H1 (cell line): ENCODE measurements around the gene OR4D6. TPM values are rescaled to one million over a fixed set of nuclear protein-coding genes. Genes with fewer than 3 reads are reported as not detected.

ENCODE experiments used
- CTCF ChIA-PET: fragments of 300-600 bp; sonication (Branson Sonifier 250); formaldehyde crosslinking; loops from one replicate; lab custom pipeline; 2021; ENCODE audit not compliant: partially characterized antibody; lab: Charles Lee
- POLR2A ChIA-PET: fragments of 300-600 bp; sonication (Branson Sonifier 250); formaldehyde crosslinking; loops from one replicate; lab custom pipeline; 2021; ENCODE audit warnings: inconsistent platforms; ENCODE audit not compliant: partially characterized antibody; lab: Charles Lee
- DNase-seq, 2 experiments: peaks; one replicate each; pipeline versions ENCODE4 v3.0.0 to v3.0.0-alpha.2; 2010 to 2022; ENCODE audit warnings: low spot score in 2 of 2, low read depth in 1 of 2, mixed read lengths in 1 of 2
- FAIRE-seq: peaks from 2 replicates; lab custom pipeline; 2011; peaks lifted over from hg19 to GRCh38; lab: Jason Lieb, UNC
- H2AFZ ChIP-seq: 2 replicates; pipeline ENCODE4 v1.8.1; 2012; ENCODE audit warnings: low read length, inconsistent platforms
- H2AK5ac ChIP-seq: 2 replicates; pipeline ENCODE4 v1.6.1; 2013; ENCODE audit warnings: low read depth, low read length
- H2BK120ac ChIP-seq: replicated peaks from 2 replicates; pipeline ENCODE3; 2013; ENCODE audit warnings: low read depth, low read length, inconsistent platforms
- H2BK12ac ChIP-seq: 2 replicates; pipeline ENCODE4 v1.6.1; 2013; ENCODE audit warnings: low read depth, low read length
- H2BK15ac ChIP-seq: 2 replicates; pipeline ENCODE4 v1.6.1; 2013; ENCODE audit warnings: low read length
- H2BK20ac ChIP-seq: 2 replicates; pipeline ENCODE4 v1.6.1; 2013; ENCODE audit warnings: low read length
- H2BK5ac ChIP-seq: 2 replicates; pipeline ENCODE4 v1.6.1; 2013; ENCODE audit warnings: low read depth, low read length
- H3K14ac ChIP-seq: 2 replicates; pipeline ENCODE4 v1.6.1; 2013; ENCODE audit warnings: inconsistent platforms; ENCODE audit not compliant: insufficient read length
- H3K18ac ChIP-seq: 2 replicates; pipeline ENCODE4 v1.6.1; 2013; ENCODE audit warnings: low read length; ENCODE audit errors: extremely low read depth
- H3K23ac ChIP-seq: 2 replicates; pipeline ENCODE4 v1.6.1; 2013; ENCODE audit warnings: inconsistent platforms; ENCODE audit not compliant: insufficient read length
- H3K23me2 ChIP-seq: 2 replicates; pipeline ENCODE4 v1.6.1; 2013; ENCODE audit warnings: low read depth, low read length
- H3K27ac ChIP-seq: 2 replicates; pipeline ENCODE4 v1.6.1; 2011; ENCODE audit warnings: low read depth, low read length, inconsistent platforms
- H3K27me3 ChIP-seq, 4 experiments: replicated peaks in 1 of 4; 1 replicate in 1 of 4; 2 replicates in 3 of 4; pipeline versions ENCODE4 v1.6.1 to v1.8.1; 2011 to 2013; ENCODE audit warnings: low read length in 3 of 4, mild to moderate bottlenecking in 3 of 4, inconsistent platforms in 2 of 4, mixed read lengths in 2 of 4, moderate library complexity in 1 of 4; ENCODE audit not compliant: control insufficient read depth in 3 of 4, insufficient read depth in 3 of 4; ENCODE audit errors: extremely low read depth in 1 of 4
- H3K36me3 ChIP-seq, 4 experiments: 2 replicates each; pipeline versions ENCODE4 v1.6.1 to v1.8.1; 2011 to 2013; ENCODE audit warnings: mild to moderate bottlenecking in 4 of 4, low read length in 3 of 4, moderate library complexity in 2 of 4, control low read depth in 1 of 4, inconsistent platforms in 1 of 4; ENCODE audit not compliant: insufficient read depth in 4 of 4, control insufficient read depth in 2 of 4
- H3K4ac ChIP-seq: replicated peaks from 2 replicates; pipeline ENCODE3; 2013; ENCODE audit warnings: low read length, low read depth, mixed read lengths, inconsistent platforms; ENCODE audit not compliant: insufficient read length
- H3K4me1 ChIP-seq, 4 experiments: replicated peaks in 1 of 4; 1 replicate in 1 of 4; 2 replicates in 3 of 4; pipeline versions ENCODE4 v1.6.1 to v1.8.1; 2011 to 2013; ENCODE audit warnings: low read length in 3 of 4, inconsistent platforms in 2 of 4, mixed read lengths in 1 of 4; ENCODE audit not compliant: insufficient read depth in 4 of 4, control insufficient read depth in 3 of 4
- H3K4me2 ChIP-seq, 2 experiments: 2 replicates each; pipeline versions ENCODE4 v1.6.1 to v1.8.1; 2011 to 2013; ENCODE audit warnings: low read depth in 2 of 2, low read length in 2 of 2, control low read depth in 1 of 2, inconsistent platforms in 1 of 2, mild to moderate bottlenecking in 1 of 2; ENCODE audit not compliant: insufficient read depth in 1 of 2
- H3K4me3 ChIP-seq, 4 experiments: fragments of 200-600, 300-600 bp in 1 of 4; sonication (generic), shearing (Covaris generic), sonication (Bioruptor Twin) in 1 of 4; 2 replicates each; pipeline versions ENCODE4 v1.5.1 to v1.8.1; 2011 to 2016; ENCODE audit warnings: low read length in 4 of 4, low read depth in 3 of 4, control low read depth in 2 of 4, inconsistent platforms in 2 of 4, mild to moderate bottlenecking in 2 of 4, mixed read lengths in 1 of 4, moderate library complexity in 1 of 4; ENCODE audit not compliant: insufficient read depth in 2 of 4; ENCODE audit errors: extremely low read depth in 1 of 4
- H3K56ac ChIP-seq: replicated peaks from 2 replicates; pipeline ENCODE3; 2013; ENCODE audit warnings: low read depth, mild to moderate bottlenecking, mixed read lengths, low read length, inconsistent platforms; ENCODE audit not compliant: insufficient read length
- H3K79me1 ChIP-seq: 2 replicates; pipeline ENCODE4 v1.6.1; 2013; ENCODE audit warnings: low read depth, low read length, control low read depth
- H3K79me2 ChIP-seq, 2 experiments: 2 replicates each; pipeline versions ENCODE4 v1.6.1 to v1.8.1; 2012 to 2013; ENCODE audit warnings: low read length in 2 of 2, mild to moderate bottlenecking in 2 of 2, inconsistent platforms in 1 of 2; ENCODE audit not compliant: insufficient read depth in 2 of 2, control insufficient read depth in 1 of 2
- H3K9ac ChIP-seq, 4 experiments: replicated peaks in 1 of 4; 1 replicate in 1 of 4; 2 replicates in 3 of 4; pipeline versions ENCODE4 v1.6.1 to v1.8.1; 2011 to 2013; ENCODE audit warnings: low read depth in 3 of 4, low read length in 3 of 4, control low read depth in 2 of 4, mild to moderate bottlenecking in 2 of 4, moderate library complexity in 2 of 4, inconsistent platforms in 1 of 4; ENCODE audit errors: extremely low read depth in 1 of 4
- H3K9me3 ChIP-seq, 2 experiments: 2 replicates each; pipeline versions ENCODE4 v1.6.1 to v1.8.1; 2012 to 2013; ENCODE audit warnings: mild to moderate bottlenecking in 2 of 2, moderate library complexity in 2 of 2, control low read depth in 1 of 2, inconsistent platforms in 1 of 2, low read depth in 1 of 2, low read length in 1 of 2, mixed read lengths in 1 of 2; ENCODE audit not compliant: insufficient read depth in 2 of 2
- H4K20me1 ChIP-seq, 2 experiments: replicated peaks in 1 of 2; 2 replicates each; pipeline versions ENCODE3 to v1.8.1; 2011 to 2013; ENCODE audit warnings: inconsistent platforms in 2 of 2, low read length in 2 of 2, mild to moderate bottlenecking in 1 of 2; ENCODE audit not compliant: insufficient read depth in 2 of 2, control insufficient read depth in 1 of 2
- H4K5ac ChIP-seq: 2 replicates; pipeline ENCODE4 v1.6.1; 2013; ENCODE audit warnings: low read length, low read depth, mixed read lengths, inconsistent platforms; ENCODE audit not compliant: insufficient read length
- H4K8ac ChIP-seq: 2 replicates; pipeline ENCODE4 v1.8.0; 2013; ENCODE audit warnings: mild to moderate bottlenecking, moderate library complexity, low read length, inconsistent platforms; ENCODE audit not compliant: insufficient read depth; ENCODE audit errors: extremely low read depth
- H4K91ac ChIP-seq: replicated peaks from 2 replicates; pipeline ENCODE3; 2013; ENCODE audit warnings: low read length, mixed read lengths, inconsistent platforms; ENCODE audit not compliant: insufficient read length
- ATF2 ChIP-seq: IDR thresholded peaks from 2 replicates; pipeline ENCODE4 v1.6.1; 2012; ENCODE audit warnings: low read length, inconsistent platforms
- ATF3 ChIP-seq: IDR thresholded peaks from 2 replicates; pipeline ENCODE4 v1.6.1; 2011; ENCODE audit warnings: low read depth, mild to moderate bottlenecking, low read length; ENCODE audit not compliant: insufficient read depth
- CEBPB ChIP-seq: IDR thresholded peaks from 2 replicates; pipeline ENCODE4 v1.6.1; 2012; ENCODE audit warnings: low read depth, low read length
- EGR1 ChIP-seq: IDR thresholded peaks from 2 replicates; pipeline ENCODE4 v1.6.1; 2011; ENCODE audit warnings: low read depth, low read length, borderline replicate concordance
- EZH2 ChIP-seq: fragments of 200-600 bp; sonication (generic); IDR thresholded peaks from 2 replicates; pipeline ENCODE4 v1.7.1; 2012; ENCODE audit warnings: low read depth, mild to moderate bottlenecking, moderate library complexity, low read length, inconsistent platforms; ENCODE audit not compliant: severe bottlenecking
- GABPA ChIP-seq: IDR thresholded peaks from 2 replicates; pipeline ENCODE4 v1.6.1; 2011; ENCODE audit warnings: mild to moderate bottlenecking, low read length, moderate library complexity, borderline replicate concordance; ENCODE audit not compliant: insufficient read depth
- HDAC6 ChIP-seq: IDR thresholded peaks from one replicate; pipeline ENCODE4 v1.7.1; 2012; ENCODE audit warnings: low read depth, mild to moderate bottlenecking, inconsistent platforms, low read length, moderate library complexity
- RFX5 ChIP-seq: IDR thresholded peaks from 2 replicates; pipeline ENCODE4 v1.6.1; 2011; ENCODE audit warnings: low read depth, low read length, improper control_type of control experiment, borderline replicate concordance
- RNF2 ChIP-seq: fragments of 200-900, 300-1000 bp; sonication (generic); IDR thresholded peaks from 2 replicates; pipeline ENCODE4 v1.7.1; 2016; ENCODE audit warnings: borderline replicate concordance, low read depth, mild to moderate bottlenecking, antibody characterized with exemption, low read length; ENCODE audit not compliant: poor library complexity, severe bottlenecking; ENCODE audit errors: missing control alignments
- SP2 ChIP-seq: IDR thresholded peaks from 2 replicates; pipeline ENCODE4 v1.6.1; 2012; ENCODE audit warnings: mild to moderate bottlenecking, low read length, inconsistent platforms
- SP4 ChIP-seq: IDR thresholded peaks from 2 replicates; pipeline ENCODE4 v1.6.1; 2012; ENCODE audit warnings: low read length, inconsistent platforms
- YY1 ChIP-seq: IDR thresholded peaks from 2 replicates; pipeline ENCODE4 v1.6.1; 2011; ENCODE audit warnings: low read depth, mild to moderate bottlenecking, low read length
- WGBS, 2 experiments: shearing (Covaris generic) in 1 of 2; methylation state at CpG; one replicate each; pipeline versions ENCODE4 v1.1.6 to v1.1.7; 2013 to 2015; ENCODE audit warnings: low lambda C conversion rate in 2 of 2, mixed read lengths in 2 of 2, inconsistent platforms in 1 of 2, low coverage in 1 of 2, missing lambda C conversion rate in 1 of 2; ENCODE audit not compliant: insufficient replicate concordance in 2 of 2, insufficient coverage in 1 of 2, insufficient read length in 1 of 2; ENCODE audit errors: extremely low coverage in 1 of 2, missing lambda C conversion rate in 1 of 2; 5-methylcytosine and 5-hydroxymethylcytosine counted together
- polyA plus RNA-seq, 7 experiments: library from polyadenylated mRNA; depleted of rRNA in 3 of 7; stranded (reverse) in 5 of 7; unstranded in 2 of 7; fragments of >200 nt in 5 of 7; fragments of 200-250 nt in 2 of 7; gene quantifications; 1 replicate in 5 of 7; 2 replicates in 1 of 7; 4 replicates in 1 of 7; pipeline versions ENCODE4 v1.2.1 to v1.2.3, GENCODE V29; 2011 to 2013; ENCODE audit warnings: missing spikeins in 2 of 7, mixed read lengths in 2 of 7
- total RNA-seq: library from RNA; stranded (reverse); fragmentation: NEBNext Ultra II Directional; extraction: Animal tissue kit (Norgen Biotek cat#: 25700); gene quantifications from 2 replicates; pipeline ENCODE4 v1.2.1, GENCODE V29; 2021

OR4D6 gene
- total and polyA plus RNA-seq, 2 of the 8 experiments (the other 6 are each of a cell fraction or from before 2014, with no cell fraction given): not detected

GRCh38 chr11:59437770-59438169 is 19.0 kb upstream of the OR4D6 start:
- no peaks in the 10 kb centered on the region for H3K36me3 ChIP-seq
- no peak overlapping the region for H2AK5ac ChIP-seq
- no peak overlapping the region for H2BK5ac ChIP-seq
- H4K20me1 ChIP-seq: no peaks in the 10 kb centered on the region
- no peak overlapping the region for H2BK15ac ChIP-seq
- no peak overlapping the region for H3K4me2 ChIP-seq
- WGBS, 2 experiments: 92% methylated on average over 7 of the region's 7 CpGs; no CpG with 5 or more reads in 1 of the 2 experiments
- FAIRE-seq: no peak
- H2BK12ac ChIP-seq: no peak overlapping the region
- H3K9ac ChIP-seq: no peak overlapping the region
- no peaks in the 10 kb centered on the region for H3K79me1 ChIP-seq
- no peak overlapping the region for H2BK120ac ChIP-seq
- ChIA-PET CTCF (interaction anchor here (0.7 to 1.1 kb wide), 4 partner anchors 9 to 266 kb away, joined by 3 to 4 read pairs (median 3); partner anchors contain the start of gene DTX4), POLR2A (no interaction called here)
- no peak overlapping the region for H3K4ac ChIP-seq
- no peaks in the 10 kb centered on the region for H3K79me2 ChIP-seq
- H3K4me3 ChIP-seq: no peak overlapping the region
- DNase-seq: no peak
- H3K14ac ChIP-seq: no peak overlapping the region
- no peak overlapping the region for H3K18ac ChIP-seq
- H2BK20ac ChIP-seq: no peak overlapping the region
- H3K4me1 ChIP-seq: no peaks in the 10 kb centered on the region
- H4K8ac ChIP-seq: no peak overlapping the region
- no peaks in the 10 kb centered on the region for H3K23me2 ChIP-seq
- H3K27me3 ChIP-seq: no peaks in the 10 kb centered on the region
- H3K9me3 ChIP-seq: no peaks in the 10 kb centered on the region
- 0 out of 2 replicates have a peak overlapping the region, but pooled peaks have one; percentile 61 for H2AFZ ChIP-seq
- H4K91ac ChIP-seq: no peak overlapping the region
- no peak overlapping the region for H3K56ac ChIP-seq
- H3K27ac ChIP-seq: no peak overlapping the region
- H3K23ac ChIP-seq: no peak overlapping the region
- no peak overlapping the region for H4K5ac ChIP-seq
- TF ChIP-seq GABPA (no peak), EGR1 (no peak), HDAC6 (no peak), YY1 (no peak), EZH2 (no peak), SP4 (no peak), RFX5 (no peak), RNF2 (no peak), CEBPB (no peak), ATF2 (no peak), SP2 (no peak), ATF3 (no peak)
